H9 (cell line): Measurements from ENCODE around the gene CCDC148. TPM values are rescaled to one million over a fixed set of nuclear protein-coding genes. Genes with fewer than 3 reads are reported as not detected.

ENCODE experiments used
- DNase-seq: peaks from one replicate; pipeline ENCODE4 v3.0.0-alpha.2; 2017
- H2AFZ ChIP-seq: one replicate; pipeline ENCODE4 v1.6.1; 2013; ENCODE audit warnings: mild to moderate bottlenecking, low read length, control low read depth, moderate library complexity
- H2AK5ac ChIP-seq: 2 replicates; pipeline ENCODE4 v1.6.1; 2013; ENCODE audit warnings: low read length, control low read depth, mixed read lengths; ENCODE audit not compliant: insufficient read length
- H2BK120ac ChIP-seq: one replicate; pipeline ENCODE4 v1.6.1; 2013; ENCODE audit warnings: low read depth, mild to moderate bottlenecking, low read length, control low read depth, inconsistent platforms; ENCODE audit not compliant: poor library complexity, severe bottlenecking
- H2BK12ac ChIP-seq: 2 replicates; pipeline ENCODE4 v1.6.1; 2013; ENCODE audit warnings: low read length, control low read depth, mixed read lengths, low read depth; ENCODE audit not compliant: insufficient read length
- H2BK15ac ChIP-seq: 2 replicates; pipeline ENCODE4 v1.6.1; 2013; ENCODE audit warnings: low read depth, low read length, control low read depth
- H2BK20ac ChIP-seq: one replicate; pipeline ENCODE4 v1.6.1; 2013; ENCODE audit warnings: low read depth, mild to moderate bottlenecking, low read length, control low read depth, inconsistent platforms; ENCODE audit not compliant: poor library complexity, severe bottlenecking
- H2BK5ac ChIP-seq: 2 replicates; pipeline ENCODE4 v1.6.1; 2013; ENCODE audit warnings: low read length, control low read depth, mixed read lengths; ENCODE audit not compliant: insufficient read length
- H3K14ac ChIP-seq: 2 replicates; pipeline ENCODE4 v1.6.1; 2013; ENCODE audit warnings: low read length, control low read depth; ENCODE audit not compliant: insufficient read depth
- H3K18ac ChIP-seq: 2 replicates; pipeline ENCODE4 v1.6.1; 2013; ENCODE audit warnings: low read depth, mild to moderate bottlenecking, mixed read lengths, low read length, control low read depth; ENCODE audit not compliant: insufficient read length
- H3K23ac ChIP-seq: 2 replicates; pipeline ENCODE4 v1.6.1; 2013; ENCODE audit warnings: low read length, control low read depth, mixed read lengths, low read depth; ENCODE audit not compliant: insufficient read length
- H3K23me2 ChIP-seq: 2 replicates; pipeline ENCODE4 v1.6.1; 2013; ENCODE audit warnings: low read depth, mild to moderate bottlenecking, mixed read lengths, low read length, control low read depth; ENCODE audit not compliant: insufficient read length, poor library complexity, severe bottlenecking
- H3K27ac ChIP-seq: 2 replicates; pipeline ENCODE4 v1.5.1; 2013; ENCODE audit warnings: low read length, control low read depth, mixed read lengths, low read depth; ENCODE audit not compliant: insufficient read length
- H3K27me3 ChIP-seq: 2 replicates; pipeline ENCODE4 v1.6.1; 2013; ENCODE audit warnings: low read length, control low read depth, inconsistent platforms; ENCODE audit not compliant: insufficient read depth
- H3K4ac ChIP-seq: 2 replicates; pipeline ENCODE4 v1.6.1; 2013; ENCODE audit warnings: low read depth, mild to moderate bottlenecking, control low read depth, inconsistent platforms, low read length, moderate library complexity
- H3K4me1 ChIP-seq: 2 replicates; pipeline ENCODE4 v1.6.1; 2013; ENCODE audit warnings: low read length, control low read depth, inconsistent platforms; ENCODE audit not compliant: insufficient read depth
- H3K4me2 ChIP-seq: 2 replicates; pipeline ENCODE4 v1.6.1; 2013; ENCODE audit warnings: low read length, control low read depth, mixed read lengths; ENCODE audit not compliant: insufficient read length, insufficient read depth
- H3K56ac ChIP-seq: 2 replicates; pipeline ENCODE4 v1.6.1; 2013; ENCODE audit warnings: low read depth, mild to moderate bottlenecking, mixed read lengths, low read length, control low read depth; ENCODE audit not compliant: insufficient read length
- H3K79me1 ChIP-seq: 2 replicates; pipeline ENCODE4 v1.6.1; 2013; ENCODE audit warnings: low read depth, mild to moderate bottlenecking, moderate library complexity, low read length, control low read depth, inconsistent platforms; ENCODE audit not compliant: insufficient read depth, poor library complexity, severe bottlenecking
- H3K79me2 ChIP-seq: 2 replicates; pipeline ENCODE4 v1.6.1; 2013; ENCODE audit warnings: low read length, control low read depth, inconsistent platforms; ENCODE audit not compliant: insufficient read depth
- H3K9ac ChIP-seq: 2 replicates; pipeline ENCODE4 v1.6.1; 2013; ENCODE audit warnings: low read length, control low read depth, mixed read lengths; ENCODE audit not compliant: insufficient read length; ENCODE audit errors: extremely low read depth
- H3K9me3 ChIP-seq: one replicate; pipeline ENCODE4 v1.6.1; 2013; ENCODE audit warnings: low read depth, low read length, inconsistent platforms; ENCODE audit not compliant: control insufficient read depth
- H3T11ph ChIP-seq: one replicate; pipeline ENCODE4 v1.6.1; 2013; ENCODE audit warnings: mild to moderate bottlenecking, low read length, control low read depth, inconsistent platforms
- H4K20me1 ChIP-seq: one replicate; pipeline ENCODE4 v1.6.1; 2013; ENCODE audit not compliant: control insufficient read depth, insufficient read length, insufficient read depth
- H4K5ac ChIP-seq: 2 replicates; pipeline ENCODE4 v1.6.1; 2013; ENCODE audit warnings: low read depth, mild to moderate bottlenecking, mixed read lengths, low read length, control low read depth; ENCODE audit not compliant: insufficient read length
- H4K8ac ChIP-seq: replicated peaks from 2 replicates; pipeline ENCODE4 v1.6.1; 2013; ENCODE audit warnings: low read length, control low read depth, mixed read lengths, low read depth; ENCODE audit not compliant: insufficient read length
- H4K91ac ChIP-seq: 2 replicates; pipeline ENCODE4 v1.6.1; 2013; ENCODE audit warnings: low read depth, mild to moderate bottlenecking, moderate library complexity, mixed read lengths, low read length, control low read depth; ENCODE audit not compliant: insufficient read length
- H3K27ac Mint-ChIP-seq, 3 experiments: 2 replicates in 2 of 3; 3 replicates in 1 of 3; pipeline ENCODE4 v1.8.0; 2020 to 2021; ENCODE audit warnings: mixed read lengths in 3 of 3, mild to moderate bottlenecking in 1 of 3, moderate library complexity in 1 of 3
- H3K27me3 Mint-ChIP-seq: 2 replicates; pipeline ENCODE4 v1.8.0; 2021; ENCODE audit warnings: low read depth, mild to moderate bottlenecking, moderate library complexity, mixed read lengths
- H3K36me3 Mint-ChIP-seq, 3 experiments: 2 replicates in 2 of 3; 3 replicates in 1 of 3; pipeline ENCODE4 v1.8.0; 2020 to 2021; ENCODE audit warnings: low read depth in 3 of 3, mixed read lengths in 3 of 3; ENCODE audit not compliant: insufficient read depth in 1 of 3
- H3K4me1 Mint-ChIP-seq, 2 experiments: 2 replicates each; pipeline ENCODE4 v1.8.0; 2020; ENCODE audit warnings: mixed read lengths in 2 of 2
- H3K4me3 Mint-ChIP-seq, 2 experiments: 2 replicates in 1 of 2; 3 replicates in 1 of 2; pipeline ENCODE4 v1.8.0; 2020 to 2021; ENCODE audit warnings: mild to moderate bottlenecking in 2 of 2, mixed read lengths in 2 of 2, moderate library complexity in 1 of 2
- H3K9me3 Mint-ChIP-seq, 2 experiments: 2 replicates in 1 of 2; 3 replicates in 1 of 2; pipeline ENCODE4 v1.8.0; 2020; ENCODE audit warnings: mild to moderate bottlenecking in 2 of 2, mixed read lengths in 2 of 2, moderate library complexity in 1 of 2
- CTCF ChIP-seq: fragments of 200-600 bp; sonication (generic); conservative IDR thresholded peaks from 3 replicates; pipeline ENCODE4 v1.8.0; 2021; ENCODE audit warnings: antibody characterized with exemption, mild to moderate bottlenecking
- total RNA-seq: library from RNA; stranded (reverse); gene quantifications from 2 replicates; pipeline ENCODE4 v1.2.1, GENCODE V29; 2021

Gene CCDC148
- total RNA-seq, 1 experiment from 2014 or later, result 1.5 TPM

- no peak overlapping the region for H3K9ac ChIP-seq
- no peak overlapping the region for H3K14ac ChIP-seq
- no peak overlapping the region for H3K27ac Mint-ChIP-seq
- no peaks in the 10 kb centered on the region for H3K23me2 ChIP-seq
- H3K27me3 Mint-ChIP-seq, result no peaks in the 10 kb centered on the region
- no peak overlapping the region for H2BK12ac ChIP-seq
- H2BK20ac ChIP-seq, result no peak overlapping the region
- H4K8ac ChIP-seq, result no peak overlapping the region
- H4K91ac ChIP-seq, result no peak overlapping the region
- no peak overlapping the region for H2BK5ac ChIP-seq
- no peak overlapping the region for H2BK120ac ChIP-seq
- no peak for TF ChIP-seq CTCF
- no peaks in the 10 kb centered on the region for H3K36me3 Mint-ChIP-seq
- no peak overlapping the region for H3K18ac ChIP-seq
- no peak overlapping the region for H3K4me3 Mint-ChIP-seq
- H3K27ac ChIP-seq, result no peak overlapping the region
- H3K79me1 ChIP-seq, result no peaks in the 10 kb centered on the region
- H3K23ac ChIP-seq, result no peak overlapping the region
- H3K9me3 ChIP-seq, result no peaks in the 10 kb centered on the region
- H2AK5ac ChIP-seq, result no peak overlapping the region
- H3K79me2 ChIP-seq, result no peaks in the 10 kb centered on the region
- peaks cover 3% of the 10 kb centered on the region; the same call in 1 of the 2 replicates for H3K4me1 ChIP-seq
- no peaks in the 10 kb centered on the region for H3K9me3 Mint-ChIP-seq
- peaks cover 11% of the 10 kb centered on the region in 2 experiments for H3K4me1 Mint-ChIP-seq
- DNase-seq, result no peak
- H3K27me3 ChIP-seq, result no peaks in the 10 kb centered on the region
- no peak overlapping the region for H3K56ac ChIP-seq
- no peak overlapping the region for H2AFZ ChIP-seq
- no peak overlapping the region for H2BK15ac ChIP-seq
- no peak overlapping the region for H3T11ph ChIP-seq
- no peaks in the 10 kb centered on the region for H4K20me1 ChIP-seq
- H3K4ac ChIP-seq, result no peak overlapping the region
- no peak overlapping the region for H3K4me2 ChIP-seq
- H4K5ac ChIP-seq, result no peak overlapping the region
Measured at GRCh38 chr2:158189526-158189925, 267.0 kb downstream of the CCDC148 start.
